GM12878 (cell line): ENCODE data around the gene ANKAR. TPM values are rescaled to one million over a fixed set of nuclear protein-coding genes. Genes with fewer than 3 reads are reported as not detected.

Source experiments
- ATAC-seq: fragments of 200-7000 bp; cut with Tn5 transposase; 3 replicates; pipeline ENCODE4 v1.9.1; 2020; ENCODE audit warnings: mild to moderate bottlenecking, moderate library complexity
- BruUV-seq: library from RNA; stranded (reverse); fragments of 400-500 nt; replicated peaks from 2 replicates; lab custom pipeline; 2021; lab: Mats Ljungman, UMichigan
- CTCF ChIA-PET: fragments of 300-600 bp; sonication (Branson Sonifier 250); formaldehyde crosslinking; extraction: SDS; loops from one replicate; lab custom pipeline; 2021; ENCODE audit warnings: inconsistent platforms; lab: Yijun Ruan, JAX
- POLR2A ChIA-PET: fragments of 350-600 bp; formaldehyde crosslinking; extraction: SDS; loops from one replicate; lab custom pipeline; 2021; ENCODE audit warnings: inconsistent platforms; lab: Charles Lee
- RAD21 ChIA-PET: fragments of 300-600 bp; sonication (Branson Sonifier 250); formaldehyde crosslinking; loops from one replicate; lab custom pipeline; 2023; ENCODE audit warnings: antibody characterized with exemption; ENCODE audit not compliant: unreplicated experiment; lab: Charles Lee
- SMC1A ChIA-PET: fragments of 300-600 bp; sonication (Branson Sonifier 250); formaldehyde crosslinking; loops from one replicate; lab custom pipeline; 2023; ENCODE audit not compliant: unreplicated experiment, uncharacterized antibody; lab: Charles Lee
- DNase-seq: peaks from one replicate; pipeline ENCODE4 v3.0.0-alpha.2; 2011; ENCODE audit warnings: low read depth, low spot score
- FAIRE-seq: peaks from 3 replicates; lab custom pipeline; 2011; peaks lifted over from hg19 to GRCh38; lab: Jason Lieb, UNC
- H2AFZ ChIP-seq: 2 replicates; pipeline ENCODE4 v1.6.0; 2011; ENCODE audit warnings: low read depth, low read length, control low read depth; ENCODE audit not compliant: control insufficient read depth
- H3K27ac ChIP-seq: 2 replicates; pipeline ENCODE4 v1.5.1; 2011; ENCODE audit warnings: control low read depth; ENCODE audit not compliant: control insufficient read depth, insufficient read depth
- H3K27me3 ChIP-seq, 2 experiments: replicated peaks in 1 of 2; 2 replicates each; pipeline versions ENCODE4 v1.6.0 to v1.6.1; 2011; ENCODE audit warnings: low read length in 1 of 2; ENCODE audit not compliant: control insufficient read depth in 2 of 2, insufficient read depth in 2 of 2
- H3K36me3 ChIP-seq, 2 experiments: 2 replicates each; pipeline ENCODE4 v1.5.1; 2011; ENCODE audit warnings: low read length in 1 of 2; ENCODE audit not compliant: control insufficient read depth in 2 of 2, insufficient read depth in 2 of 2
- H3K4me1 ChIP-seq: 2 replicates; pipeline ENCODE4 v1.6.1; 2011; ENCODE audit warnings: mild to moderate bottlenecking, low read length, moderate library complexity, mixed read lengths; ENCODE audit not compliant: control insufficient read depth, insufficient read depth
- H3K4me2 ChIP-seq: 2 replicates; pipeline ENCODE4 v1.6.0; 2011; ENCODE audit warnings: control low read depth; ENCODE audit not compliant: control insufficient read depth, insufficient read depth
- H3K4me3 ChIP-seq: fragments of 200-600 bp; sonication (generic); 2 replicates; pipeline ENCODE4 v1.5.1; 2016
- H3K79me2 ChIP-seq: 2 replicates; pipeline ENCODE4 v1.6.0; 2011; ENCODE audit warnings: low read length; ENCODE audit not compliant: control insufficient read depth, insufficient read depth
- H3K9ac ChIP-seq: 2 replicates; pipeline ENCODE4 v1.8.0; 2011; ENCODE audit warnings: low read length, control low read depth, mixed read lengths; ENCODE audit not compliant: control insufficient read depth, insufficient read depth
- H3K9me3 ChIP-seq: replicated peaks from 3 replicates; pipeline ENCODE4 v1.5.1; 2011; ENCODE audit warnings: mild to moderate bottlenecking, low read length; ENCODE audit not compliant: control insufficient read depth, insufficient read depth
- H4K20me1 ChIP-seq: 2 replicates; pipeline ENCODE4 v1.6.0; 2011; ENCODE audit not compliant: control insufficient read depth, insufficient read depth
- ASH2L ChIP-seq: fragments of 300-600, 200-600 bp; sonication (generic); IDR thresholded peaks from 2 replicates; pipeline ENCODE4 v1.6.1; 2017; ENCODE audit warnings: low read depth, mild to moderate bottlenecking, borderline replicate concordance
- BRCA1 ChIP-seq: IDR thresholded peaks from 2 replicates; pipeline ENCODE4 v1.6.1; 2011; ENCODE audit warnings: low read depth, low read length, improper control_type of control experiment
- CEBPB ChIP-seq, 2 experiments: fragments of 150-350 bp in 1 of 2; IDR thresholded peaks; 2 replicates each; pipeline ENCODE4 v1.6.1; 2012 to 2014; ENCODE audit warnings: low read depth in 2 of 2, low read length in 2 of 2, borderline replicate concordance in 1 of 2, inconsistent platforms in 1 of 2
- CHD4 ChIP-seq: fragments of 200-600 bp; sonication (generic); IDR thresholded peaks from 2 replicates; pipeline ENCODE4 v1.6.1; 2016; ENCODE audit warnings: mild to moderate bottlenecking
- E2F8 ChIP-seq: fragments of 450-650 bp; IDR thresholded peaks from 2 replicates; pipeline ENCODE4 v1.6.1; 2018; ENCODE audit warnings: mild to moderate bottlenecking, low read depth, moderate library complexity; ENCODE audit not compliant: partially characterized antibody
- EP300 ChIP-seq, 2 experiments: fragments of 150-350 bp in 1 of 2; IDR thresholded peaks; 2 replicates each; pipeline ENCODE4 v1.6.1; 2011 to 2012; ENCODE audit warnings: low read depth in 2 of 2, low read length in 2 of 2, borderline replicate concordance in 1 of 2, improper control_type of control experiment in 1 of 2, inconsistent platforms in 1 of 2; ENCODE audit not compliant: control insufficient read depth in 1 of 2
- GATAD2B ChIP-seq: fragments of 450-650 bp; conservative IDR thresholded peaks from 2 replicates; pipeline ENCODE4 v1.6.1; 2017; ENCODE audit warnings: low read depth, mild to moderate bottlenecking, moderate library complexity
- IRF4 ChIP-seq: IDR thresholded peaks from 2 replicates; pipeline ENCODE4 v1.6.1; 2011; ENCODE audit warnings: low read depth, low read length
- MAX ChIP-seq: IDR thresholded peaks from 2 replicates; pipeline ENCODE4 v1.6.1; 2012; ENCODE audit warnings: low read depth, low read length, improper control_type of control experiment
- RAD51 ChIP-seq: fragments of 450-650 bp; IDR thresholded peaks from 2 replicates; pipeline ENCODE4 v1.6.1; 2016; ENCODE audit warnings: moderate library complexity, mild to moderate bottlenecking, inconsistent platforms
- SREBF1 ChIP-seq: IDR thresholded peaks from 2 replicates; pipeline ENCODE4 v1.6.1; 2012; ENCODE audit warnings: mild to moderate bottlenecking, low read length
- USF1 ChIP-seq: IDR thresholded peaks from 2 replicates; pipeline ENCODE4 v1.6.1; 2011; ENCODE audit warnings: borderline replicate concordance, low read depth, mild to moderate bottlenecking, moderate library complexity, mixed read lengths, low read length; ENCODE audit not compliant: insufficient read depth; ENCODE audit errors: extremely low read length
- WGBS: methylation state at CpG from one replicate; pipeline ENCODE4 v1.1.6; 2016; ENCODE audit warnings: low lambda C conversion rate; ENCODE audit not compliant: insufficient replicate concordance, insufficient coverage; ENCODE audit errors: missing lambda C conversion rate; 5-methylcytosine and 5-hydroxymethylcytosine counted together
- in situ Hi-C: fragments of 300-500 bp; cut with MboI; formaldehyde crosslinking; loops from 9 replicates; pipeline ENCODE4 v1.14.3; 2018; ENCODE audit warnings: mixed read lengths
- intact Hi-C: fragments of 100-400 bp; cut with micrococcal nuclease; formaldehyde crosslinking; loops from one replicate; pipeline ENCODE4 v1.14.2; 2022; ENCODE audit not compliant: unreplicated experiment
- polyA plus RNA-seq, 11 experiments: library from polyadenylated mRNA; depleted of rRNA in 4 of 11; unstranded in 6 of 11; stranded (reverse) in 5 of 11; fragments of >200 nt; fragmentation: Nextera tagmentation in 4 of 11; fragmentation: Illumina TruSeq in 1 of 11; extraction: Ambion mirVana in 4 of 11; extraction: Trizol in 1 of 11; gene quantifications; 1 replicate in 1 of 11; 2 replicates in 10 of 11; pipeline versions ENCODE4 v1.2.1 to v1.2.3, GENCODE V29; 2011 to 2016; ENCODE audit warnings: inconsistent platforms in 2 of 11, missing spikeins in 2 of 11, low read depth in 1 of 11
- total RNA-seq, 4 experiments: library from RNA; depleted of rRNA in 3 of 4; stranded (reverse); fragments of >200 nt in 3 of 4; fragmentation: Illumina TruSeq in 1 of 4; extraction: Trizol in 1 of 4; gene quantifications; 2 replicates each; pipeline versions ENCODE4 v1.2.1 to v1.2.3, GENCODE V29; 2013 to 2021
- TF ChIP-seq, protein P1 (sequence below): fragments of 450-650 bp; formaldehyde crosslinking; IDR thresholded peaks from 2 replicates; pipeline ENCODE4 v1.4.0; 2020; ENCODE audit warnings: mild to moderate bottlenecking, moderate library complexity

Gene ANKAR
- total and polyA plus RNA-seq, 10 of the 15 experiments (the other 5 are each of a cell fraction or from before 2014, with no cell fraction given), result 1.3 to 4.2 (median 2.7) TPM

GRCh38 chr2:189684811-189685210, 10.3 kb downstream of the ANKAR start:
- RAD21 ChIA-PET, result interaction anchor here (0.7 to 1.3 kb wide), 2 partner anchors 12 to 1615 kb away, joined by 3 to 5 read pairs; no protein-coding TSS in a partner anchor
- no peak for ATAC-seq
- in situ Hi-C loops, result no loop called here
- Histone ChIP-seq H3K79me2 (no peaks in the 10 kb centered on the region), H3K4me1 (peaks cover 5% of the 10 kb centered on the region; the same call in 1 of the 2 replicates), H3K27ac (no peak overlapping the region), H3K4me3 (no peak overlapping the region), H4K20me1 (no peaks in the 10 kb centered on the region), H3K9me3 (no peaks in the 10 kb centered on the region), H3K36me3 (no peaks in the 10 kb centered on the region), H3K4me2 (no peak overlapping the region), H3K9ac (no peak overlapping the region), H2AFZ (no peak overlapping the region), H3K27me3 (no peaks in the 10 kb centered on the region)
- intact Hi-C loops, result no loop called here
- WGBS, result 100% methylated on average over 1 of the region's 1 CpG
- BruUV-seq, result no TSS peak
- no peak for FAIRE-seq
- POLR2A ChIA-PET, result interaction anchor here (0.7 to 1.1 kb wide), 3 partner anchors 9 to 131 kb away, joined by 3 to 6 read pairs (median 5); no protein-coding TSS in a partner anchor
- CTCF ChIA-PET, result interaction anchor here (0.8 to 6.0 kb wide), 5 partner anchors 9 to 18 kb away, joined by 3 to 45 read pairs (median 4); partner anchors contain the start of gene ANKAR
- TF ChIP-seq BRCA1, result no peak
- TF ChIP-seq, protein P1, sequence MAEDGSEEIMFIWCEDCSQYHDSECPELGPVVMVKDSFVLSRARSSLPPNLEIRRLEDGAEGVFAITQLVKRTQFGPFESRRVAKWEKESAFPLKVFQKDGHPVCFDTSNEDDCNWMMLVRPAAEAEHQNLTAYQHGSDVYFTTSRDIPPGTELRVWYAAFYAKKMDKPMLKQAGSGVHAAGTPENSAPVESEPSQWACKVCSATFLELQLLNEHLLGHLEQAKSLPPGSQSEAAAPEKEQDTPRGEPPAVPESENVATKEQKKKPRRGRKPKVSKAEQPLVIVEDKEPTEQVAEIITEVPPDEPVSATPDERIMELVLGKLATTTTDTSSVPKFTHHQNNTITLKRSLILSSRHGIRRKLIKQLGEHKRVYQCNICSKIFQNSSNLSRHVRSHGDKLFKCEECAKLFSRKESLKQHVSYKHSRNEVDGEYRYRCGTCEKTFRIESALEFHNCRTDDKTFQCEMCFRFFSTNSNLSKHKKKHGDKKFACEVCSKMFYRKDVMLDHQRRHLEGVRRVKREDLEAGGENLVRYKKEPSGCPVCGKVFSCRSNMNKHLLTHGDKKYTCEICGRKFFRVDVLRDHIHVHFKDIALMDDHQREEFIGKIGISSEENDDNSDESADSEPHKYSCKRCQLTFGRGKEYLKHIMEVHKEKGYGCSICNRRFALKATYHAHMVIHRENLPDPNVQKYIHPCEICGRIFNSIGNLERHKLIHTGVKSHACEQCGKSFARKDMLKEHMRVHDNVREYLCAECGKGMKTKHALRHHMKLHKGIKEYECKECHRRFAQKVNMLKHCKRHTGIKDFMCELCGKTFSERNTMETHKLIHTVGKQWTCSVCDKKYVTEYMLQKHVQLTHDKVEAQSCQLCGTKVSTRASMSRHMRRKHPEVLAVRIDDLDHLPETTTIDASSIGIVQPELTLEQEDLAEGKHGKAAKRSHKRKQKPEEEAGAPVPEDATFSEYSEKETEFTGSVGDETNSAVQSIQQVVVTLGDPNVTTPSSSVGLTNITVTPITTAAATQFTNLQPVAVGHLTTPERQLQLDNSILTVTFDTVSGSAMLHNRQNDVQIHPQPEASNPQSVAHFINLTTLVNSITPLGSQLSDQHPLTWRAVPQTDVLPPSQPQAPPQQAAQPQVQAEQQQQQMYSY (CRISPR knock-in tag), result no peak
- no peak for TF ChIP-seq RAD51
- TF ChIP-seq ASH2L, result no peak
- TF ChIP-seq CHD4, result no peak
- TF ChIP-seq SREBF1, result no peak
- no peak for TF ChIP-seq E2F8
- no peak for TF ChIP-seq GATAD2B
- no peak for TF ChIP-seq CEBPB (IDR thresholded peaks at IDR 0.05; ENCODE audit: borderline replicate concordance in 1 of 2, low read depth in 2 of 2, low read length in 2 of 2)
- no peak for TF ChIP-seq IRF4
- TF ChIP-seq MAX, result no peak
- no peak for TF ChIP-seq EP300 (IDR thresholded peaks at IDR 0.05; ENCODE audit: borderline replicate concordance in 1 of 2, control insufficient read depth in 1 of 2, low read depth in 2 of 2, low read length in 2 of 2)
- no peak for TF ChIP-seq USF1
- no peak for DNase-seq
- SMC1A ChIA-PET, result interaction anchor here (0.6 to 1.9 kb wide), 5 partner anchors 11 to 106 kb away, joined by 3 to 7 read pairs (median 3); partner anchors contain the start of gene ANKAR
